Measurements from ENCODE around the gene TPT1.

TPT1 gene

GRCh38 chr13:45368005-45368404, 27.0 kb upstream of the TPT1 start:
- Mint-ChIP-seq H3K9me3 (peaks cover 10% of the 10 kb centered on the region), H3K4me1 (peaks cover 21% of the 10 kb centered on the region), H3K4me3 (no peak overlapping the region), H3K36me3 (ENCODE audit: low read depth) (peaks cover 53% of the 10 kb centered on the region), H3K27me3 (ENCODE audit: low read depth) (no peaks in the 10 kb centered on the region), H3K27ac (peak overlapping the region in 1 of 3 experiments; percentile 72)
- no peak for TF ChIP-seq CTCF (IDR thresholded peaks at IDR 0.05; ENCODE audit: unreplicated experiment in 3 of 3)

- Mint-ChIP-seq H3K27me3 (ENCODE audit: low read depth) (no peaks in the 10 kb centered on the region), H3K9me3 (peaks cover 12% of the 10 kb centered on the region), H3K27ac (peak overlapping the region in 1 of 3 experiments; percentile 3), H3K4me1 (peaks cover 14% of the 10 kb centered on the region), H3K4me3 (no peak overlapping the region), H3K36me3 (ENCODE audit: low read depth) (peaks cover 54% of the 10 kb centered on the region)
- no peak for TF ChIP-seq CTCF (IDR thresholded peaks at IDR 0.05; ENCODE audit: unreplicated experiment in 3 of 3)
Measured at GRCh38 chr13:45367358-45367757, 26.4 kb upstream of the TPT1 start.

- Mint-ChIP-seq H3K27me3 (ENCODE audit: low read depth) (no peaks in the 10 kb centered on the region), H3K4me1 (no peaks in the 10 kb centered on the region), H3K9me3 (peaks cover 18% of the 10 kb centered on the region), H3K27ac (no peak overlapping the region), H3K4me3 (no peak overlapping the region), H3K36me3 (ENCODE audit: low read depth) (peaks cover 58% of the 10 kb centered on the region)
- no peak for TF ChIP-seq CTCF (IDR thresholded peaks at IDR 0.05; ENCODE audit: unreplicated experiment in 3 of 3)
Measured at GRCh38 chr13:45365558-45365885, 24.5 kb upstream of the TPT1 start.

GRCh38 chr13:45364876-45365557, 24.0 kb upstream of the TPT1 start:
- H3K4me3 Mint-ChIP-seq: no peak overlapping the region
- H3K9me3 Mint-ChIP-seq: peaks cover 18% of the 10 kb centered on the region
- TF ChIP-seq CTCF (IDR thresholded peaks at IDR 0.05; ENCODE audit: unreplicated experiment in 3 of 3): no peak
- no peaks in the 10 kb centered on the region for H3K4me1 Mint-ChIP-seq
- no peaks in the 10 kb centered on the region for H3K27me3 Mint-ChIP-seq (ENCODE audit: low read depth)
- peak overlapping the region in 1 of 3 experiments; percentile 41 for H3K27ac Mint-ChIP-seq
- peaks cover 61% of the 10 kb centered on the region for H3K36me3 Mint-ChIP-seq (ENCODE audit: low read depth)

- Mint-ChIP-seq H3K27me3 (ENCODE audit: low read depth) (no peaks in the 10 kb centered on the region), H3K4me1 (no peaks in the 10 kb centered on the region), H3K4me3 (no peak overlapping the region), H3K27ac (no peak overlapping the region), H3K9me3 (peaks cover 18% of the 10 kb centered on the region), H3K36me3 (ENCODE audit: low read depth) (peaks cover 61% of the 10 kb centered on the region)
- no peak for TF ChIP-seq CTCF (IDR thresholded peaks at IDR 0.05; ENCODE audit: unreplicated experiment in 3 of 3)
Measured at GRCh38 chr13:45362939-45363338, 22.0 kb upstream of the TPT1 start.

- Mint-ChIP-seq H3K27ac (no peak overlapping the region), H3K4me1 (no peaks in the 10 kb centered on the region), H3K9me3 (peaks cover 18% of the 10 kb centered on the region), H3K27me3 (ENCODE audit: low read depth) (no peaks in the 10 kb centered on the region), H3K36me3 (ENCODE audit: low read depth) (peaks cover 64% of the 10 kb centered on the region), H3K4me3 (no peak overlapping the region)
- no peak for TF ChIP-seq CTCF (IDR thresholded peaks at IDR 0.05; ENCODE audit: unreplicated experiment in 3 of 3)
Measured at GRCh38 chr13:45361596-45362206, 20.7 kb upstream of the TPT1 start.
